ENCODE measurements around the gene ARID1A.
A peak's percentile ranks its signal among the peaks of the same experiment; 100 is the strongest.

The ARID1A gene

DNA sequence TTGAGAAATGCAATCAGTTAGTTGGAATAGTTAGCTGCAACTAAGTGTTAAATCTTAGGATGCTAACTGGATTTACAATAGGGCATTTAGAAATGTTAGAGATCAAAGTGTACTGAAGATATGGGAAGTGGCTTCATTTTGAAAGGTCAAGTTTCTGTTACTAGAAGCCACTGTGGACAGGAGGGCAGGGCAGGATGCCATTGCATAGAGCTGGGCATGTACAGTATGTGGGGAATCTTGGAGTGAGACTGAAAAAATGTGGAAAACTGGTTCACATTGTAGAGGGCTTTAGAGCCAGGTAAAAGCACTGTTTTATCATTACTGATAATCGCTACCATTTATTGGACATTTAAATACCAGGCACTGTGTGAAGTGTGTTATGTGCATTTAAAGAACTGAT is 31.0 kb downstream of the ARID1A start:
- Histone ChIP-seq H3K4me1 (peaks cover 60% of the 10 kb centered on the region), H3K4me3 (no peak overlapping the region), H4K20me1 (peaks cover 100% of the 10 kb centered on the region), H3K9ac (no peak overlapping the region), H3K36me3 (peaks cover 57% of the 10 kb centered on the region), H3K9me3 (no peaks in the 10 kb centered on the region), H3K27ac (no peak overlapping the region), H3K4me2 (peak overlapping the region; percentile 22; the same call in 1 of the 2 replicates), H3K27me3 (no peaks in the 10 kb centered on the region)
- TF ChIP-seq Cebpa-rat (IDR thresholded peaks at IDR 0.05) = no peak

GRCh38 chr1:26727476-26727875 is 31.7 kb downstream of the ARID1A start:
- Histone ChIP-seq H3K4me3 (no peak overlapping the region), H3K27ac (no peak overlapping the region), H3K27me3 (no peaks in the 10 kb centered on the region), H3K9me3 (no peaks in the 10 kb centered on the region), H3K4me1 (peaks cover 53% of the 10 kb centered on the region), H3K36me3 (peaks cover 64% of the 10 kb centered on the region), H3K4me2 (no peak overlapping the region), H3K9ac (no peak overlapping the region), H4K20me1 (peaks cover 100% of the 10 kb centered on the region)
- TF ChIP-seq Cebpa-rat (IDR thresholded peaks at IDR 0.05) = no peak

- Histone ChIP-seq H3K27ac (no peak overlapping the region), H3K4me2 (no peak overlapping the region), H3K27me3 (no peaks in the 10 kb centered on the region), H4K20me1 (peaks cover 100% of the 10 kb centered on the region), H3K4me1 (peaks cover 42% of the 10 kb centered on the region), H3K4me3 (no peak overlapping the region), H3K9ac (no peak overlapping the region), H3K36me3 (peaks cover 76% of the 10 kb centered on the region), H3K9me3 (no peaks in the 10 kb centered on the region)
- TF ChIP-seq Cebpa-rat (IDR thresholded peaks at IDR 0.05) = no peak
Measured at GRCh38 chr1:26728645-26729044, 32.8 kb downstream of the ARID1A start.

DNA sequence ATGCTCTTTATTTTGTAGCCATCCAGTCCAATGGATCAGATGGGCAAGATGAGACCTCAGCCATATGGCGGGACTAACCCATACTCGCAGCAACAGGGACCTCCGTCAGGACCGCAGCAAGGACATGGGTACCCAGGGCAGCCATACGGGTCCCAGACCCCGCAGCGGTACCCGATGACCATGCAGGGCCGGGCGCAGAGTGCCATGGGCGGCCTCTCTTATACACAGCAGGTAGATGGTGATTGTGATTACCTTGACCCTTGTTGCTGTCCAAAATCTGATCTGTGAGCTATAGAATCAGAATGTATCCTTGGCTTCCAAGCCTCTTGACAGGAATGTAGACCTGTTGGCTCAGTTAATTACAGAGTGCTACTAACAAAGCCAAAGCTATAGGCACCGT is 33.8 kb downstream of the ARID1A start:
- no peak overlapping the region for H3K4me2 ChIP-seq

GRCh38 chr1:26730695-26731094 is 34.9 kb downstream of the ARID1A start:
- Histone ChIP-seq H3K36me3 (peaks cover 94% of the 10 kb centered on the region), H3K9me3 (no peaks in the 10 kb centered on the region), H3K9ac (no peak overlapping the region), H3K4me3 (no peak overlapping the region), H3K27me3 (no peaks in the 10 kb centered on the region), H3K4me2 (no peak overlapping the region), H3K4me1 (peaks cover 21% of the 10 kb centered on the region), H3K27ac (no peak overlapping the region), H4K20me1 (peaks cover 100% of the 10 kb centered on the region)
- TF ChIP-seq Cebpa-rat (IDR thresholded peaks at IDR 0.05) = no peak

More for the DNA sequence above, 33.8 kb downstream of the ARID1A start:
- Histone ChIP-seq H3K36me3 (peaks cover 85% of the 10 kb centered on the region), H3K27me3 (no peaks in the 10 kb centered on the region), H3K27ac (no peak overlapping the region), H3K9ac (no peak overlapping the region), H4K20me1 (peaks cover 100% of the 10 kb centered on the region), H3K9me3 (no peaks in the 10 kb centered on the region), H3K4me3 (no peak overlapping the region), H3K4me1 (peaks cover 32% of the 10 kb centered on the region)
- no peak for TF ChIP-seq Cebpa-rat (IDR thresholded peaks at IDR 0.05)

- H3K27me3 ChIP-seq = no peaks in the 10 kb centered on the region
- H3K4me2 ChIP-seq = no peak overlapping the region
- no peak for TF ChIP-seq Cebpa-rat (IDR thresholded peaks at IDR 0.05)
- no peaks in the 10 kb centered on the region for H3K9me3 ChIP-seq
- H3K4me1 ChIP-seq = peaks cover 14% of the 10 kb centered on the region
- no peak overlapping the region for H3K4me3 ChIP-seq
- peaks cover 97% of the 10 kb centered on the region for H4K20me1 ChIP-seq
- H3K9ac ChIP-seq = no peak overlapping the region
- no peak overlapping the region for H3K27ac ChIP-seq
- peaks cover 95% of the 10 kb centered on the region for H3K36me3 ChIP-seq
Measured at GRCh38 chr1:26731233-26731902, 35.6 kb downstream of the ARID1A start.

DNA sequence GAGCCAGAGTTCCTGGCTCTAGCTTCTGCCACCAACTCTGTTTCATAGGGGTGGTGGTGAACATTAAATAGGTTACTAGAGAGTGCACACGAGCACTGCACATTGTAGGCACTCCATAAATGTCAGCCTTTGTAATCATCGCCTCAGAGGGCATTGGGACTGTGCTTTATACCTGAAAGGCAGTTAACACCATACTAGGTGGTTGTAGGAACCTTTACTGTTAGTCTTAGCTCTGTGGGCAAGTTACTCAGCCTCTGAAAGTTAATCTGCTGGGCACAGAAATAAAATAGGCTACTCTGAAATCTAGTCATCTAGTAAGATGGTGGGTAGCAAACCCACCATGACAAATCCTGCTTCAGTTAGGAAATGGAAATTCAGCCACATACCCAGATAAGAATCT is 37.6 kb downstream of the ARID1A start:
- no peak for TF ChIP-seq Cebpa-rat (IDR thresholded peaks at IDR 0.05)
- H3K27me3 ChIP-seq = no peaks in the 10 kb centered on the region
- peaks cover 7% of the 10 kb centered on the region; the same call in 1 of the 2 replicates for H3K4me1 ChIP-seq
- H3K9me3 ChIP-seq = no peaks in the 10 kb centered on the region
- H3K4me2 ChIP-seq = no peak overlapping the region
- no peak overlapping the region for H3K27ac ChIP-seq
- H3K36me3 ChIP-seq = peaks cover 100% of the 10 kb centered on the region
- no peak overlapping the region for H3K9ac ChIP-seq
- H3K4me3 ChIP-seq = no peak overlapping the region
- peaks cover 96% of the 10 kb centered on the region for H4K20me1 ChIP-seq

GRCh38 chr1:26733982-26734381 is 38.2 kb downstream of the ARID1A start:
- Histone ChIP-seq H3K9me3 (no peaks in the 10 kb centered on the region), H3K4me1 (peaks cover 13% of the 10 kb centered on the region), H3K4me3 (no peak overlapping the region), H3K27me3 (no peaks in the 10 kb centered on the region), H3K4me2 (no peak overlapping the region), H3K27ac (no peak overlapping the region), H4K20me1 (peaks cover 96% of the 10 kb centered on the region), H3K9ac (no peak overlapping the region), H3K36me3 (peaks cover 100% of the 10 kb centered on the region)
- no peak for TF ChIP-seq Cebpa-rat (IDR thresholded peaks at IDR 0.05)

GRCh38 chr1:26734501-26735058 is 38.8 kb downstream of the ARID1A start:
- no peaks in the 10 kb centered on the region for H3K27me3 ChIP-seq
- no peak overlapping the region for H3K4me3 ChIP-seq
- no peaks in the 10 kb centered on the region for H3K9me3 ChIP-seq
- peaks cover 19% of the 10 kb centered on the region for H3K4me1 ChIP-seq
- H3K27ac ChIP-seq = no peak overlapping the region
- peaks cover 100% of the 10 kb centered on the region for H3K36me3 ChIP-seq
- no peak for TF ChIP-seq Cebpa-rat (IDR thresholded peaks at IDR 0.05)
- H3K9ac ChIP-seq = no peak overlapping the region
- H3K4me2 ChIP-seq = no peak overlapping the region
- H4K20me1 ChIP-seq = peaks cover 96% of the 10 kb centered on the region

- 0 out of 2 replicates have a peak overlapping the region, but pooled peaks have one; percentile 42 for H3K27ac ChIP-seq
- H3K9ac ChIP-seq = peak overlapping the region; percentile 40; the same call in 1 of the 2 replicates
- no peak overlapping the region for H3K4me3 ChIP-seq
- H3K9me3 ChIP-seq = no peaks in the 10 kb centered on the region
- no peak for TF ChIP-seq Cebpa-rat (IDR thresholded peaks at IDR 0.05)
- no peaks in the 10 kb centered on the region for H3K27me3 ChIP-seq
- H4K20me1 ChIP-seq = peaks cover 90% of the 10 kb centered on the region
- peaks cover 66% of the 10 kb centered on the region for H3K4me1 ChIP-seq
- peaks cover 94% of the 10 kb centered on the region for H3K36me3 ChIP-seq
- peak overlapping the region; percentile 38 for H3K4me2 ChIP-seq
Measured at GRCh38 chr1:26739329-26739914, 43.6 kb downstream of the ARID1A start.

Measured in BLaER1 (cell line).